Neural progenitor cell (in vitro differentiated cells): ENCODE data around the gene ZMYM5.

ENCODE experiments used
- EZH2 ChIP-seq: fragments of 200-600 bp; sonication (generic); IDR thresholded peaks from 2 replicates; pipeline ENCODE4 v1.6.1; 2017; ENCODE audit warnings: antibody characterized with exemption, mild to moderate bottlenecking, moderate library complexity
- EZH2phosphoT487 ChIP-seq: fragments of 200-600 bp; sonication (generic); IDR thresholded peaks from 2 replicates; pipeline ENCODE4 v1.6.1; 2017; ENCODE audit warnings: antibody characterized with exemption
- TF ChIP-seq, protein P1 (sequence below): fragments of 200-600 bp; sonication (generic); IDR thresholded peaks from 2 replicates; pipeline ENCODE4 v1.5.1; 2017; ENCODE audit warnings: antibody characterized with exemption, mild to moderate bottlenecking

DNA sequence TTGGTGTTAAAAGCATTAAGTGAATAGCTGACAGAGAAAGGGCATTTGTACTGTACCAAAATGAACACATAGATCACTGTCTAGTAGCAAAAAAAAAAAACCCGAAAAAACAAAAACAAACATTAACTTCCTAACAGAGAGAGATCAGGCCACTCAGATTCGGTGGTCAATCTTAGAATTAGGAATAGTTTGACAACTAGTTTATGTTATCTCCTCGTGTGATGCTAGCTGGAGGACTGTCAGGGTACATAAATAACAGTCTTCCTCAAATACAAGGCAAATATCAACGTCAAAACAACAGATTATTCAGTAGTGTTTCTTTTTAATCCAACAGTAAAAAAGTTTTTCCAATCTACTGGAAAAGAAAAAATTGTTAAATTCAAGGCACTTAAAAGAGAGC lies 1.7 kb downstream of the ZMYM5 start:
- TF ChIP-seq, protein P1, sequence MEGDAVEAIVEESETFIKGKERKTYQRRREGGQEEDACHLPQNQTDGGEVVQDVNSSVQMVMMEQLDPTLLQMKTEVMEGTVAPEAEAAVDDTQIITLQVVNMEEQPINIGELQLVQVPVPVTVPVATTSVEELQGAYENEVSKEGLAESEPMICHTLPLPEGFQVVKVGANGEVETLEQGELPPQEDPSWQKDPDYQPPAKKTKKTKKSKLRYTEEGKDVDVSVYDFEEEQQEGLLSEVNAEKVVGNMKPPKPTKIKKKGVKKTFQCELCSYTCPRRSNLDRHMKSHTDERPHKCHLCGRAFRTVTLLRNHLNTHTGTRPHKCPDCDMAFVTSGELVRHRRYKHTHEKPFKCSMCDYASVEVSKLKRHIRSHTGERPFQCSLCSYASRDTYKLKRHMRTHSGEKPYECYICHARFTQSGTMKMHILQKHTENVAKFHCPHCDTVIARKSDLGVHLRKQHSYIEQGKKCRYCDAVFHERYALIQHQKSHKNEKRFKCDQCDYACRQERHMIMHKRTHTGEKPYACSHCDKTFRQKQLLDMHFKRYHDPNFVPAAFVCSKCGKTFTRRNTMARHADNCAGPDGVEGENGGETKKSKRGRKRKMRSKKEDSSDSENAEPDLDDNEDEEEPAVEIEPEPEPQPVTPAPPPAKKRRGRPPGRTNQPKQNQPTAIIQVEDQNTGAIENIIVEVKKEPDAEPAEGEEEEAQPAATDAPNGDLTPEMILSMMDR, result no peak
- no peak for TF ChIP-seq EZH2phosphoT487
- TF ChIP-seq EZH2, result no peak
